Memory B cell (primary cell): ENCODE results near the gene FBXO21.
"Not testable (repeated sequence)": the region's sequence is repeated elsewhere in the genome, so short reads cannot be mapped to it uniquely, and the experiment has no call there.

ENCODE experiments used
- ATAC-seq: fragments of 150-1000 bp; cut with Tn5 transposase; 2 replicates; pipeline ENCODE4 v1.10.0; 2021; ENCODE audit warnings: low read depth, mild to moderate bottlenecking, moderate library complexity
- DNase-seq, 2 donors: peaks; one replicate each; pipeline ENCODE4 v3.0.0; 2022; ENCODE audit warnings: low spot score in 2 of 2
- H3K27ac Mint-ChIP-seq: one replicate; pipeline ENCODE4 v1.8.0; 2022; ENCODE audit warnings: mild to moderate bottlenecking, moderate library complexity, mixed read lengths
- H3K27me3 Mint-ChIP-seq: one replicate; pipeline ENCODE4 v1.8.0; 2022; ENCODE audit warnings: mixed read lengths
- H3K36me3 Mint-ChIP-seq: one replicate; pipeline ENCODE4 v1.8.0; 2022; ENCODE audit warnings: mild to moderate bottlenecking, mixed read lengths
- H3K4me1 Mint-ChIP-seq: one replicate; pipeline ENCODE4 v1.8.0; 2022; ENCODE audit warnings: mixed read lengths
- H3K4me3 Mint-ChIP-seq: one replicate; pipeline ENCODE4 v1.8.0; 2022; ENCODE audit warnings: mild to moderate bottlenecking, moderate library complexity, mixed read lengths
- H3K9me3 Mint-ChIP-seq: one replicate; pipeline ENCODE4 v1.8.0; 2022; ENCODE audit warnings: mixed read lengths

FBXO21 gene

GRCh38 chr12:117105902-117106301 is 84.4 kb downstream of the FBXO21 start:
- peak; percentile 78 for ATAC-seq
- no peaks in the 10 kb centered on the region for H3K9me3 Mint-ChIP-seq
- peaks cover 3% of the 10 kb centered on the region for H3K36me3 Mint-ChIP-seq
- H3K4me1 Mint-ChIP-seq, result no peaks in the 10 kb centered on the region
- no peak for DNase-seq
- peaks cover 2% of the 10 kb centered on the region for H3K27me3 Mint-ChIP-seq
- no peak overlapping the region for H3K4me3 Mint-ChIP-seq
- no peak overlapping the region for H3K27ac Mint-ChIP-seq

DNA sequence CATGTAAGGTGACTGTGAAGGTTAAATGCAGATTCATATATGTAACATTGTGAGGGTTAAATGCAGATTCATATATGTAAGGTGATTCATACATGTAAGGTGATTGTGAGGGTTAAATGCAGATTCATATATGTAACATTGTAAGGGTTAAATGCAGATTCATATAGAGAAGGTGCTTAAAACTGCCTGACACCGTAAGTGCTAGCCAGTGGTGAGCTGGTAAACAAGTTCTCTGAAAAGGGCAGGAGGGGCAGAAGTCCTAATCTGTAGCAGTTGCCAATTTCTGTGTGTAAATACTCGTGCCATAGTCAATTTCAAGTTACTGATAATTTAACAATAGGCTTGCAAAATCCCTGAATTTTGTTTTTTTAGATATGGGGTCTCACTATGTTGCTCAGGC is 86.3 kb downstream of the FBXO21 start:
- not testable (repeated sequence) for H3K9me3 Mint-ChIP-seq, ATAC-seq, H3K4me3 Mint-ChIP-seq, H3K36me3 Mint-ChIP-seq, DNase-seq, H3K4me1 Mint-ChIP-seq, H3K27ac Mint-ChIP-seq, H3K27me3 Mint-ChIP-seq

DNA sequence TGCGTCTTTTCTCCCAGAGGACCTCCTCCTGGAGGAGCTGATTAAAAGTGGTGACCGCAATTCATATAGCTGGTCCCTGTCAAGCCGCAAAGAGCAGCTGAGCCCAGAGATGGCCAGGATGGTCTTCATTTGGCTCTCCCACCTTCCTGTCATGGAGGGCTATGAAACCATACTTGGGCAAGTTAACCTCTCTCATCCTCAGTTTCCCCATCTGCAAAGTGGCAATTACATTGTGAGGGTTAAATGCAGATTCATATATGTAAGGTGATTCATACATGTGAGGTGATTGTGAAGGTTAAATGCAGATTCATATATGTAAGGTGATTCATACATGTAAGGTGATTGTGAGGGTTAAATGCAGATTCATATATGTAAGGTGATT is 87.5 kb downstream of the FBXO21 start:
- H3K27ac Mint-ChIP-seq, result no peak overlapping the region
- peaks cover 2% of the 10 kb centered on the region for H3K27me3 Mint-ChIP-seq
- H3K9me3 Mint-ChIP-seq, result no peaks in the 10 kb centered on the region
- ATAC-seq (no peak), DNase-seq (no peak)
- peaks cover 9% of the 10 kb centered on the region for H3K4me1 Mint-ChIP-seq
- no peaks in the 10 kb centered on the region for H3K36me3 Mint-ChIP-seq
- H3K4me3 Mint-ChIP-seq, result no peak overlapping the region

- Mint-ChIP-seq H3K36me3 (no peaks in the 10 kb centered on the region), H3K27ac (no peak overlapping the region), H3K4me1 (peaks cover 12% of the 10 kb centered on the region), H3K4me3 (no peak overlapping the region), H3K9me3 (no peaks in the 10 kb centered on the region), H3K27me3 (peaks cover 2% of the 10 kb centered on the region)
- DNase-seq (no peak), ATAC-seq (no peak)
These were observed 88.1 kb downstream of the FBXO21 start for GRCh38 chr12:117101953-117102799.

- no peak for ATAC-seq
- peaks cover 12% of the 10 kb centered on the region for H3K4me1 Mint-ChIP-seq
- no peaks in the 10 kb centered on the region for H3K36me3 Mint-ChIP-seq
- no peak overlapping the region for H3K27ac Mint-ChIP-seq
- no peak for DNase-seq
- H3K4me3 Mint-ChIP-seq, result no peak overlapping the region
- peaks cover 2% of the 10 kb centered on the region for H3K27me3 Mint-ChIP-seq
- no peaks in the 10 kb centered on the region for H3K9me3 Mint-ChIP-seq
These were observed 89.2 kb downstream of the FBXO21 start for GRCh38 chr12:117100851-117101673.

GRCh38 chr12:117100251-117100650 is 90.0 kb downstream of the FBXO21 start:
- H3K27me3 Mint-ChIP-seq, result peaks cover 2% of the 10 kb centered on the region
- no peaks in the 10 kb centered on the region for H3K9me3 Mint-ChIP-seq
- H3K4me1 Mint-ChIP-seq, result peaks cover 12% of the 10 kb centered on the region
- no peaks in the 10 kb centered on the region for H3K36me3 Mint-ChIP-seq
- DNase-seq (no peak), ATAC-seq (no peak)
- peak overlapping the region; percentile 44 for H3K4me3 Mint-ChIP-seq
- no peak overlapping the region for H3K27ac Mint-ChIP-seq

DNA sequence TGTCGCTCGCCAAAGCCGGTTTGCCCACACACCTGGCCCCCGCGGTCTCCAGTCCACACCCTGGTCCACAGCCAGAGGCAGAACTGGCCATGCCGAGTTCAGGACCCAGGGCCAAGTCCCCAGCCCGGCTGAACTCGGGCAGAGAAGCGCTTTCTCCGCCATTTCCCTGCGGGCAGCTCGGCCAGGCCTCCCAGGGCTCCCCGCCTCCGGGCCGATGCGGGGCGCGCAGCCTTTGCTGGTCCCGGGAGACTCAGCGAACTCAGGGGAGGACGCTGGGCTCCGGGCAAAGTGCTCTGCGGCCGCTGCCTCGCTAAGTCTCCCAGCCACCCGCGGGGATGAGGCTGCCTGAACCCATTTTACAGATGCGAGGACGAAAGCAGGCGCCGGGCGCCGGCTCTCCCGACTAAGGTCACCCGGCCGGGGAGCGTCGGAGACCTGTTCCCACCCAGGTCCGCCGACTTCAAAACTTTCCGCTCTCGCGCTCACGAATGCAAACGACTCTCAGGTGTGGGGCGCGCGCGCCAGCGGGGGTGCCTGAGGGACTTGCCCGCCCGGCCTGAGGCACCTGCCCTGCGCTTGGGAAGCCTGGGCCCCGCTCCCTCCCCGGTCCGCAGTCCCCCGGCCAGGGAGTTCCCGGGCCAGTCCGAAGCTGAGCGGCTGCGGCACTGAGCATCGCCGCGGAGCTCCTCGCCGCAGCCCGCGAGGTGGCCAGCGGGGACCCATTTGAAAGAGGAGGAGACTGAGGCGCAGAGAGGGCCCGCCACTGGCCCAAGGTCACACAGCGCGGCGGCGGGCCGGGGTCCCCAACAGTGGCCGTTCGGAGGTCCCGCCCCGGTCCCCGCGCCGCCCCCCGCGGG is 91.7 kb downstream of the FBXO21 start:
- DNase-seq, result peak; percentile 40 to 43
- H3K9me3 Mint-ChIP-seq, result no peaks in the 10 kb centered on the region
- H3K4me3 Mint-ChIP-seq, result peak overlapping the region; percentile 80
- H3K36me3 Mint-ChIP-seq, result no peaks in the 10 kb centered on the region
- peak overlapping the region; percentile 62 for H3K27ac Mint-ChIP-seq
- peaks cover 2% of the 10 kb centered on the region for H3K27me3 Mint-ChIP-seq
- H3K4me1 Mint-ChIP-seq, result peaks cover 12% of the 10 kb centered on the region
- peak; percentile 62 for ATAC-seq

GRCh38 chr12:117098024-117098360 is 92.3 kb downstream of the FBXO21 start:
- DNase-seq (no peak), ATAC-seq (no peak)
- Mint-ChIP-seq H3K9me3 (no peaks in the 10 kb centered on the region), H3K4me3 (peak overlapping the region; percentile 76), H3K27ac (no peak overlapping the region), H3K27me3 (peaks cover 2% of the 10 kb centered on the region), H3K36me3 (no peaks in the 10 kb centered on the region), H3K4me1 (peaks cover 12% of the 10 kb centered on the region)

DNA sequence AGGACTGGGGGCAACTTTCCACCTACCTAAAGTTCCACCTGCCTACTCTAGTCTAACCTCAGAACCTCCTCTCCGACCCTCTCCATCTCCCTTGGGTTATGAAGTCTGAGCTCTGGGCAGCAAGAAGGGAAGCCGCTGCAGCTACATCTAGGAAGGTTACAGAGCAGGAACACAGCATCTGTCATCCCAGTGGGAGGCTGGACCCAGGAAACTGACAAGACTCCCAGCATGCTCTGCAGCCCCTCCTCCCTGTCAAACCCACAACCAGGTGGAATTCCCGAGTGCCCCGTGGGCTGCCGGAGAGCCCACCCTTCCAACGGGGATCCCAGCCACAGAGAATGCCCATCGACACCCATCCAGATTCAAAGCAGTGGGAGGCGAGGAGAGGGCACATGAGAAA is 93.1 kb downstream of the FBXO21 start:
- peaks cover 2% of the 10 kb centered on the region for H3K27me3 Mint-ChIP-seq
- H3K9me3 Mint-ChIP-seq, result no peaks in the 10 kb centered on the region
- H3K36me3 Mint-ChIP-seq, result no peaks in the 10 kb centered on the region
- no peak overlapping the region for H3K27ac Mint-ChIP-seq
- no peak for DNase-seq
- peak overlapping the region; percentile 16 for H3K4me3 Mint-ChIP-seq
- H3K4me1 Mint-ChIP-seq, result peaks cover 12% of the 10 kb centered on the region
- no peak for ATAC-seq

DNA sequence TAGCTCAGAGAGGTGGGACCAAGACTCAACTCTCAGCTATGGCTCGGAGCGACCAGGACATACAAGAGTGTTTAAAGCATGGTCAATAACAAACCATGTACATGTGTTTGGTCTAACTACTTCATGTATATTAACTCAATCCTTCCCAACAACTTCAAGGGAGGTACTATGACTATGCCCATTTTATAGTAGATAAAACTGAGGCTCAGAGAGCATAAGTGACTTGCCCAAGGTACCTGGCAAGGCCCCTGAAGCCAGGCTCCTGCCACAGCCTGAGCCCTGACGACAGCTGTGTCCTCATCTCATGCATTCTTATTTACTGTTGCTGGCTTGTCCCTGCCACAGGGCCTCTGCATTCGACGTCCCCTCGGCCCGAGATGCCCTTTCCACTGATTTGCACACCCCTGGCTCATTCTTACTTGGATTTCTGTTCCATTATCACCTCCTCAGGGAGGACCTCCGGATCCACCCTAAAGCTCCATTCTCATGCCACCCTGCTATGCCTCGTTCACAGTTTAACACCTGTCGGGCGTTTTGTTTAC is 93.7 kb downstream of the FBXO21 start:
- peaks cover 12% of the 10 kb centered on the region for H3K4me1 Mint-ChIP-seq
- no peaks in the 10 kb centered on the region for H3K9me3 Mint-ChIP-seq
- no peak for DNase-seq
- H3K36me3 Mint-ChIP-seq, result no peaks in the 10 kb centered on the region
- no peak for ATAC-seq
- no peak overlapping the region for H3K4me3 Mint-ChIP-seq
- H3K27me3 Mint-ChIP-seq, result peaks cover 2% of the 10 kb centered on the region
- no peak overlapping the region for H3K27ac Mint-ChIP-seq

- H3K36me3 Mint-ChIP-seq, H3K9me3 Mint-ChIP-seq, ATAC-seq, H3K4me3 Mint-ChIP-seq, H3K4me1 Mint-ChIP-seq, H3K27ac Mint-ChIP-seq, H3K27me3 Mint-ChIP-seq, DNase-seq: not testable (repeated sequence)
These were observed 95.1 kb downstream of the FBXO21 start for GRCh38 chr12:117095191-117095590.

DNA sequence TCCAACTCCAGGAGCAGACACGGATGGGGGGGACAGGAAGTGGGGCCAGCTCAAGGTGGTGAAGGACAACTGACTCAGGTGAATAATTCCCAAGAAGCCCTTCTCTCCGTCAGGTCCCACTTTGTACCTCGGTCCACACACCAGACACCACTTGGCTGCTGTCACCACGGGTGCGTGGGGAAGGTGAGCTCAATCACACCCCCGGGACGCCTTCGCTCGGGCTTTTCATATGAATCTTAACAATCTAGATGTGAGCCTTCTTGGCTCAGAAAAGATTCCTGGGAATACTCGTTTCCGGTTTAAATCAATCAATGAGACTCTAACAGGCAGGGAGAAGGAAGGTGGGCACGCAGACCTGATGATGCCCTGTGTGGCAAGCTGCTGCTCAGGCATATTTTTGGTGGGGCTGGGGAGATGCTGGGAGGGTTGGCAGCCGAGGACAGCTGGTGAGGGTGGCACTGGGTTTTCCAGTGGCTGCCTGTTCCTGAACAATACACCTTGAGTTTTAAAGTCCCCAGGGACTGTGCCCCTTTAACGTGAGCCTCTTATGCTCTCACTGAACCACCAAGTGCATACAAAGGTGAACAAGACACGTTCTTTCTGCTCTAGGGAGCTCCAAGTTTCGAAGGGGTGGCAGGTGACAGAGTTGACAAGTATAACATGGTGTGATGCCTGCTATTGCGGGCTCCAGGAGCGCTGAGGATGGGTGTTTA is 96.2 kb downstream of the FBXO21 start:
- Mint-ChIP-seq H3K4me3 (no peak overlapping the region), H3K9me3 (peaks cover 6% of the 10 kb centered on the region), H3K36me3 (peaks cover 4% of the 10 kb centered on the region), H3K27ac (no peak overlapping the region), H3K4me1 (peaks cover 6% of the 10 kb centered on the region), H3K27me3 (no peaks in the 10 kb centered on the region)
- DNase-seq (no peak), ATAC-seq (no peak)

GRCh38 chr12:117093431-117093830 is 96.8 kb downstream of the FBXO21 start:
- Mint-ChIP-seq H3K27ac (no peak overlapping the region), H3K9me3 (peaks cover 8% of the 10 kb centered on the region), H3K36me3 (peaks cover 4% of the 10 kb centered on the region), H3K4me1 (peaks cover 6% of the 10 kb centered on the region), H3K27me3 (no peaks in the 10 kb centered on the region), H3K4me3 (no peak overlapping the region)
- ATAC-seq (no peak), DNase-seq (no peak)
